Heart left ventricle (tissue), 16 donors: Measurements from ENCODE around the gene MED22. TPM values are rescaled to one million over a fixed set of nuclear protein-coding genes. Genes with fewer than 3 reads are reported as not detected.

ENCODE experiments used
- ATAC-seq, 4 donors: fragments of 200-7000 bp; cut with Tn5 transposase; one replicate each; pipeline ENCODE4 v1.9.1; 2020 to 2022; ENCODE audit warnings: moderate library complexity in 4 of 4, mild to moderate bottlenecking in 3 of 4, moderate number of reproducible peaks in 1 of 4
- DNase-seq, 5 donors: peaks; one replicate each; pipeline ENCODE4 v3.0.0-alpha.2; 2020
- H3K27ac ChIP-seq, 12 donors: fragments of 200-600 bp; sonication (generic) in 4 of 12; one replicate each; pipeline versions ENCODE4 v1.5.0 to v1.8.0; 2016 to 2022; ENCODE audit warnings: mild to moderate bottlenecking in 2 of 12
- H3K27me3 ChIP-seq, 9 donors: fragments of 200-600 bp; sonication (generic) in 2 of 9; one replicate each; pipeline versions ENCODE4 v1.5.1 to v1.8.0; 2016 to 2022; ENCODE audit warnings: mild to moderate bottlenecking in 3 of 9
- H3K36me3 ChIP-seq, 9 donors: fragments of 200-600 bp; sonication (generic) in 2 of 9; one replicate each; pipeline versions ENCODE4 v1.5.0 to v1.8.0; 2018 to 2022; ENCODE audit warnings: mild to moderate bottlenecking in 2 of 9
- H3K4me1 ChIP-seq, 12 donors: fragments of 200-600 bp; sonication (generic) in 4 of 12; one replicate each; pipeline versions ENCODE4 v1.5.0 to v1.8.0; 2016 to 2022; ENCODE audit warnings: mild to moderate bottlenecking in 3 of 12
- H3K4me3 ChIP-seq, 12 donors: fragments of 200-600 bp; sonication (generic) in 4 of 12; one replicate each; pipeline versions ENCODE4 v1.5.0 to v1.8.0; 2017 to 2022; ENCODE audit warnings: mild to moderate bottlenecking in 9 of 12, moderate library complexity in 4 of 12
- H3K9me3 ChIP-seq, 12 donors: fragments of 200-600 bp; sonication (generic) in 4 of 12; one replicate each; pipeline versions ENCODE4 v1.5.0 to v1.8.0; 2016 to 2022; ENCODE audit warnings: mild to moderate bottlenecking in 1 of 12
- POLR2A ChIP-seq, 2 donors: fragments of 450-650 bp; IDR thresholded peaks; one replicate each; pipeline ENCODE4 v1.6.1; 2017; ENCODE audit warnings: antibody characterized with exemption in 2 of 2, mild to moderate bottlenecking in 2 of 2, moderate library complexity in 2 of 2
- WGBS, 4 donors: extraction: QIAGEN DNeasy Blood & Tissue Kit in 2 of 4; methylation state at CpG; one replicate each; pipeline versions ENCODE4 v1.1.5 to v1.1.7; 2013 to 2018; 5-methylcytosine and 5-hydroxymethylcytosine counted together
- intact Hi-C, 10 donors: fragments of 100-400 bp; cut with DNase I; formaldehyde crosslinking; loops; one replicate each; pipeline versions ENCODE4 v1.11.1 to v1.14.2; 2022
- polyA plus RNA-seq, 2 donors: library from polyadenylated mRNA; stranded (reverse); fragments of 200-250 nt; gene quantifications; one replicate each; pipeline ENCODE4 v1.2.3, GENCODE V29; 2013
- total RNA-seq, 9 donors: library from RNA; depleted of rRNA in 2 of 9; stranded (reverse); fragments of >200 nt in 2 of 9; fragmentation: NEBNext Ultra II Directional in 3 of 9; extraction: Animal tissue kit (Norgen Biotek cat#: 25700) in 3 of 9; gene quantifications; one replicate each; pipeline versions ENCODE4 v1.1.0 to v1.2.4, GENCODE V29; 2016 to 2023
- TF ChIP-seq, protein P1 (sequence below), 12 donors: fragments of 200-600 bp; sonication (generic) in 4 of 12; IDR thresholded peaks; one replicate each; pipeline versions ENCODE4 v1.5.0 to v1.8.0; 2018 to 2022; ENCODE audit warnings: antibody characterized with exemption in 12 of 12, mild to moderate bottlenecking in 5 of 12
- donor health status: ischemic (EF 13 %, LVEDD 7.1; RV severe dilation, severe dysfunction).
- donor health status: healthy with polysubstance abuse.
- donor health status: DM: no; HTN: yes; CAD: no.
- donor health status: DM: no; HTN: no; CAD: no.
- donor health status: ischemic (EF 25% LVEDD 6.9; RV normal size, moderate dysfunction).
- donor health status: ischemic (EF 25% LVEDD 5.7; RV mildly dilated, moderate dysfunction).
- donor health status: healthy.
- donor health status: DM: yes; HTN: yes; CAD: no.
- donor health status: ischemic (EF 35%, LVEDD 5.7; RV mildly dilated, moderate dysfunction).
- donor health status: nonischemic (EF 11% LVEDD 7.7; RV severe dilation, severe dysfunction).
- donor health status: DM: yes; HTN: yes; CAD: no.
- donor health status: PGD.
- donor health status: ischemic (EF 29% LVEDD 5.4; RV normal size, mild dysfunction).
- donor health status: nonischemic (EF 23%, LVEDD 6.1; RV moderate dilation, normal function).

Gene MED22
- total and polyA plus RNA-seq, 11 donors = 12.3 to 33.8 (median 19.5) TPM

DNA sequence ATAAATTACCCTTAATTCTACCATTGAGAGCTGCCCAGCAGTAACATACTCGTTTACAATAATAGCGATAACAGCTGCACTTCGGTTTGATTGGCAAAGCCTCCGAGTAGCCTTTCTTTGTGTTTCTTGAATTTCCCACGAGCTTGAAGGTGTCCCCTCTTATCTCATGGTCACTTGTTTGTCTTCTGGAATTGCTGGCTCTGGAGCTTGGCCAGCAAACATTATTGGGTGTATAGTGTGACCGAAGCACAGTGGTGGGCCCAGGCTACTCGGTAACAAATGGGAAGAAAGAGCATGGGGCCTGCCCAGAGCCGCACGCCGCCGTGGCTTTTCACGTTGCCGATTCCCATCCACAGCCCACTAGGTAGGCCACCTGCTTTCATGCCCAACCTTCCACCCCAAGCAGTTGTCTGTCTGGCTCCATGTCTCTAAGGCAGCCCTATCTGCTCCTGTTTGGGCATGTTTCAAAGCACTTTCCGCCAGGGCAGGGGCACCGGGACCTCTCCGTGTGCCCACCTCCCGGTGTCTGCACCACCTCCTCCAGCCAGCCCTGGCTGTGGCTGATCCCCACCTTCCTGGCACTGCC, 36.9 kb upstream of the MED22 start:
- intact Hi-C loops = no loop called here
- 81 to 91% (median 88%) methylated on average over 17 of the region's 17 CpGs for WGBS, 4 donors
- Histone ChIP-seq H3K27me3 (no peaks in the 10 kb centered on the region), H3K4me1 (no peaks in the 10 kb centered on the region), H3K27ac (no peak overlapping the region), H3K4me3 (no peak overlapping the region), H3K36me3 (no peaks in the 10 kb centered on the region), H3K9me3 (no peaks in the 10 kb centered on the region)
- no peak for TF ChIP-seq POLR2A (IDR thresholded peaks at IDR 0.05)
- TF ChIP-seq, protein P1, sequence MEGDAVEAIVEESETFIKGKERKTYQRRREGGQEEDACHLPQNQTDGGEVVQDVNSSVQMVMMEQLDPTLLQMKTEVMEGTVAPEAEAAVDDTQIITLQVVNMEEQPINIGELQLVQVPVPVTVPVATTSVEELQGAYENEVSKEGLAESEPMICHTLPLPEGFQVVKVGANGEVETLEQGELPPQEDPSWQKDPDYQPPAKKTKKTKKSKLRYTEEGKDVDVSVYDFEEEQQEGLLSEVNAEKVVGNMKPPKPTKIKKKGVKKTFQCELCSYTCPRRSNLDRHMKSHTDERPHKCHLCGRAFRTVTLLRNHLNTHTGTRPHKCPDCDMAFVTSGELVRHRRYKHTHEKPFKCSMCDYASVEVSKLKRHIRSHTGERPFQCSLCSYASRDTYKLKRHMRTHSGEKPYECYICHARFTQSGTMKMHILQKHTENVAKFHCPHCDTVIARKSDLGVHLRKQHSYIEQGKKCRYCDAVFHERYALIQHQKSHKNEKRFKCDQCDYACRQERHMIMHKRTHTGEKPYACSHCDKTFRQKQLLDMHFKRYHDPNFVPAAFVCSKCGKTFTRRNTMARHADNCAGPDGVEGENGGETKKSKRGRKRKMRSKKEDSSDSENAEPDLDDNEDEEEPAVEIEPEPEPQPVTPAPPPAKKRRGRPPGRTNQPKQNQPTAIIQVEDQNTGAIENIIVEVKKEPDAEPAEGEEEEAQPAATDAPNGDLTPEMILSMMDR (IDR thresholded peaks at IDR 0.05) = no peak
- DNase-seq (peak in 1 of 5 donors; percentile 30), ATAC-seq (no peak)

DNA sequence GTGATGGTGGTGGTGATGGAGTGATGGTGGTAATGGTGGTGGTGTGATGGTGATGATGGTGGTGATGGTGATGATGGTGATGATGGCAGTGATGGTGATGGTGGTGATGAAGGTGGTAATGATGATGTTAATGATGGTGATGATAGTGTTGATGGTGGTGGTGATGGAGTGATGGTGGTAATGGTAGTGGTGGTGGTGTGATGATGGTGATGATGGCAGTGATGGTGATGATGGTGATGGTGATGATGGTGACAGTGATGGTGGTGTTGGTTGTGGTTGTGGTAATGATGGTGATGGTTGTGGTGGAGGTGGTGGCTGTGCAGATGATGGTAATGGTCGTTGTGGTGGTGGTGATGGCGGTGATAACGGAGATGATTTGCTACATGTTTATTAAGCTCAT, 35.5 kb upstream of the MED22 start:
- H3K27ac ChIP-seq = no peak overlapping the region
- H3K9me3 ChIP-seq = no peaks in the 10 kb centered on the region
- no peak overlapping the region for H3K4me3 ChIP-seq
- TF ChIP-seq POLR2A (IDR thresholded peaks at IDR 0.05) = no peak
- TF ChIP-seq, protein P1 (IDR thresholded peaks at IDR 0.05) = no peak
- ATAC-seq = no peak
- intact Hi-C loops = no loop called here
- WGBS, 4 donors = 89 to 96% (median 93%) methylated on average over 3 of the region's 3 CpGs
- DNase-seq = no peak
- no peaks in the 10 kb centered on the region for H3K4me1 ChIP-seq
- H3K36me3 ChIP-seq = no peaks in the 10 kb centered on the region
- no peaks in the 10 kb centered on the region for H3K27me3 ChIP-seq

DNA sequence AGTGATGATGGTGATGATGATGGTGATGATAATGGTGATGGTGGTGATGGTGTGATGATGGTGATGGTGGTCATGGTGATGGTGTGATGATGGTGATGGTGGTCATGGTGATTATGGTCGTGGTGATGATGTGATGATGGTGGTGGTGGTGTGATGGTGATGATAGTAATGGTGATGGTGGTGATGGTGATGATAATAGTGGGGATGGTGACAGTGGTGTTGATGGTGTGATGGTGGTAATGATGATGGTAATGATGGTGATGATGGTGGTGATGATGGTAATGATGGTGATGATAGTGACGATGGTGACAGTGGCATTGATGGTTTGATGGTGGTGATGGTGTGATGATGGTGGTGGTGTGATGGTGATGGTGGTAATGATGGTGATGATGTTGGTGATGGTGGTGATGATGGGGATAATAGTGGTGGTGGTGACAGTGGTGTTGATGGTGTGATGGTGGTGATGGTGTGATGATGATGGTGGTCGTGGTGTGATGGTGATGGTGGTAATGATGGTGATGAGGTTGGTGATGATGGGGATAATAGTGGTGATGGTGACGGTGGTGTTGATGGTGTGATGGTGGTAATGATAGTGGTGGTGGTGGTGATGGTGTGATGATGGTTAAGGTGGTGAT, 34.7 kb upstream of the MED22 start:
- ATAC-seq = no peak
- Histone ChIP-seq H3K27ac (no peak overlapping the region), H3K36me3 (no peaks in the 10 kb centered on the region), H3K27me3 (no peaks in the 10 kb centered on the region), H3K9me3 (peaks cover 0 to 5% (median 0%) of the 10 kb centered on the region in 12 donors), H3K4me1 (no peaks in the 10 kb centered on the region), H3K4me3 (no peak overlapping the region)
- intact Hi-C loops = no loop called here
- no peak for DNase-seq
- 80 to 94% (median 90%) methylated on average over 4 of the region's 4 CpGs for WGBS, 4 donors
- TF ChIP-seq POLR2A (IDR thresholded peaks at IDR 0.05) = no peak
- TF ChIP-seq, protein P1 (IDR thresholded peaks at IDR 0.05) = no peak

DNA sequence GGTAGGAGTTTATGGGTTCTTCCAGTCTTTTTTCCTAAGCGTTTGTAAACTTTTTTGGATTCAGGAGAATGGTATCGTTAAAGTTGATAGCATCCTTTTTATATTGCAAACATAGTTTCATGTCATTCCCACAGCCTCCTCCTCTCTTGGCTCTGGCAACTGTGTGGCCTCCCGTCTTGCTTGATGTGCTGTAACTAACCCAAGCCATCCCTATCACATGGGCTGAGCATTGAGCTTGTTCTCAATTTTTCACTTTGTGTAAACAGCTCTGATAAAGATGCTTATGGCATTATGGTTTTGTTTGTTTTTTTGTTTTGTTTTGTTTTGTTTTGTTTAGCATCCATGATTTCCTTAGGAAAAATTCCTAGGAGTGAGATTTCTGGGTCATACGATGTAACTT, 32.8 kb upstream of the MED22 start:
- intact Hi-C loops = no loop called here
- no peaks in the 10 kb centered on the region for H3K27me3 ChIP-seq
- peaks cover 0 to 10% (median 0%) of the 10 kb centered on the region in 12 donors for H3K9me3 ChIP-seq
- no peak overlapping the region for H3K4me3 ChIP-seq
- peaks cover 0 to 8% (median 4%) of the 10 kb centered on the region in 12 donors for H3K4me1 ChIP-seq
- DNase-seq = no peak
- TF ChIP-seq, protein P1 (IDR thresholded peaks at IDR 0.05) = no peak
- ATAC-seq = no peak
- no peak overlapping the region for H3K27ac ChIP-seq
- no peaks in the 10 kb centered on the region for H3K36me3 ChIP-seq
- WGBS, 4 donors = 86 to 89% (median 87%) methylated on average over 4 of the region's 4 CpGs
